ENCODE data around the gene TSPAN15.

TSPAN15 gene

DNA sequence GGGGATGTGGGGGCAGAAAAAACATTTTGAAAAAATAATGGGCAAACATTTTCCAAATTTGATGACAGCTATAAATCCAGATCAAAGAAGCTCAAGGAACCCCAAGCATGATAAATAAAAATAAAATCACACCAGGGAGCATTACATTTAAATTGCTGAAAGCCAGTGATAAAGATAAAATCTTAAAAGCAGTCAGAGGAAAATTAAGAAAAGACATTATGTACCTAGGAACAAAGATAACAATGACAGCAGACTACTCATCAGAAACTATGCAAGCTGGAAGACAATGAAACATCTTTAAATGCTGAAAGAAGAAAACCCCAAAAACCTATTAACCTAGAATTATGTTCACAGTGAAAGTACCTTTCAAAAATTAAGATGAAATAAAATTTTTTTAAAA is 98.7 kb downstream of the TSPAN15 start:
- no peak overlapping the region for H3K4me3 ChIP-seq (ENCODE audit: low read depth in 1 of 2, low read length in 2 of 2)
- no peaks in the 10 kb centered on the region for H3K4me1 ChIP-seq (ENCODE audit: control insufficient read depth in 1 of 2, insufficient read depth in 2 of 2, low read length in 2 of 2)
- no peaks in the 10 kb centered on the region for H3K36me3 ChIP-seq (ENCODE audit: control insufficient read depth in 1 of 2, insufficient read depth in 2 of 2, low read length in 2 of 2)
- H3K27ac ChIP-seq (ENCODE audit: low read length) = no peak overlapping the region
- no peaks in the 10 kb centered on the region for H3K27me3 ChIP-seq (ENCODE audit: low read depth, low read length)
- peaks cover 13 to 27% of the 10 kb centered on the region in 2 donors for H3K9me3 ChIP-seq (ENCODE audit: control insufficient read depth in 1 of 2, low read length in 2 of 2)

DNA sequence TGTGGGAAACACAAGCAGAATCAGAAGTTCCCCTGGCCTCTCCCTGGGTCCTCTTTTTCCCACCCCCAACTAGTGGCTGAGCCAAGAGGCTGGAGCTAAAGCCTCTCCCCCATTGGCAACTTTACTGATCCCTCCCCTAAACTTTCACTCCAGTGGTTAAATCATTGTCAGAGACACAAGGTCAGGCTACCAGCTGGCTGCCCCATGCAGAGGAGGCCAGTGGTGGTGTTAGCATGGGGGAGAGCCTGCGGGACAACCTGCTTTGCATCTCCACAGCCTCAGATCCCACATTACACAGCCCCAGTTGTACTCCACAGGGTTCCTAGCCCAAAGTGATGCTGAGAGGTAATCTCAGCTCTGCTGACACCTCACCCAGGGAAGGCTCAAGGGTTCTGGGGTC is 101.0 kb downstream of the TSPAN15 start:
- no peaks in the 10 kb centered on the region for H3K36me3 ChIP-seq (ENCODE audit: control insufficient read depth in 1 of 2, insufficient read depth in 2 of 2, low read length in 2 of 2)
- no peak overlapping the region for H3K27ac ChIP-seq (ENCODE audit: low read length)
- H3K9me3 ChIP-seq (ENCODE audit: control insufficient read depth in 1 of 2, low read length in 2 of 2) = peaks cover 13 to 27% of the 10 kb centered on the region in 2 donors
- H3K4me1 ChIP-seq (ENCODE audit: control insufficient read depth in 1 of 2, insufficient read depth in 2 of 2, low read length in 2 of 2) = no peaks in the 10 kb centered on the region
- no peaks in the 10 kb centered on the region for H3K27me3 ChIP-seq (ENCODE audit: low read depth, low read length)
- H3K4me3 ChIP-seq (ENCODE audit: low read depth in 1 of 2, low read length in 2 of 2) = no peak overlapping the region

DNA sequence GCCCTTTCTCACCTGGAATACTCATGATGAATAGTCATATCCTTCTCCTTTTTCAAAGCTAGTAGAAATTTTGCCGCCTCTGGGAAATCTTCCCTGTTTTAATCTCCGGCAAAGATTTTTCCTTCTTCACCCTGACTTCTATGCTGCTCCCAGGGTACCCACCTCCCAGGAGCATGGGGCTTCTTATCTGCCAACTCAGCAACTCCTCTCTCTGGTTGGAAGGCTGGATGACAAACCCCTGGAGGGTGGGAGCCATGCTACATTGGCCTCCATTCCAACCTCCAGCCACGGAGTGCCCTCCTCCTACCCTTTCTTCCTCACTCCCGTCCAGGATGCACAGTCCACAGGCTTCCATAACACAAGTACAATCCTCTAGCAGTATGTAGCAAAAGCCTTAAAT is 102.1 kb downstream of the TSPAN15 start:
- H3K27me3 ChIP-seq (ENCODE audit: low read depth, low read length) = no peaks in the 10 kb centered on the region
- no peaks in the 10 kb centered on the region for H3K4me1 ChIP-seq (ENCODE audit: control insufficient read depth in 1 of 2, insufficient read depth in 2 of 2, low read length in 2 of 2)
- H3K9me3 ChIP-seq (ENCODE audit: control insufficient read depth in 1 of 2, low read length in 2 of 2) = peaks cover 13 to 25% of the 10 kb centered on the region in 2 donors
- no peaks in the 10 kb centered on the region for H3K36me3 ChIP-seq (ENCODE audit: control insufficient read depth in 1 of 2, insufficient read depth in 2 of 2, low read length in 2 of 2)
- H3K4me3 ChIP-seq (ENCODE audit: low read depth in 1 of 2, low read length in 2 of 2) = no peak overlapping the region
- H3K27ac ChIP-seq (ENCODE audit: low read length) = no peak overlapping the region

DNA sequence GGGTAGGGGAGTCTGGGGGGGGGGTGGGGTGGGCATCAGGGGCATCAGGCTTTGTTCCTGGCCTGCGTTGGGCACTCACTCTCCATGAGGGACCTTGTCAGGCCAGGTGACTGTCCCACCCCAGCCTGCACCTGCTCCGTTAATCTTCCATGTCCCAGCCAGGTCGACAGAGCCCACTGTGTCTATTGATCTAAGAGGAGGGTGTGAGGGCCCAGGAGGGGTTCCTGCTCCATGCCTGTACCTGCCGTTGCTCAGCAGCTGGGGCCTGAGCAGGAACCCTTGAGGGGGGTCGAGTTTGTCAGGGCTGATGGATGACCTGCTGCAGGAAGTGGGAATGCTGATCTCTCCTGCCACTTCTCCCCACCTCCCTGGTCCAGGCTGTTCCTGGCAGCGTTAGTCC is 103.3 kb downstream of the TSPAN15 start:
- peaks cover 8 to 18% of the 10 kb centered on the region in 2 donors for H3K9me3 ChIP-seq (ENCODE audit: control insufficient read depth in 1 of 2, low read length in 2 of 2)
- no peaks in the 10 kb centered on the region for H3K4me1 ChIP-seq (ENCODE audit: control insufficient read depth in 1 of 2, insufficient read depth in 2 of 2, low read length in 2 of 2)
- H3K27me3 ChIP-seq (ENCODE audit: low read depth, low read length) = no peaks in the 10 kb centered on the region
- no peak overlapping the region for H3K4me3 ChIP-seq (ENCODE audit: low read depth in 1 of 2, low read length in 2 of 2)
- no peak overlapping the region for H3K27ac ChIP-seq (ENCODE audit: low read length)
- H3K36me3 ChIP-seq (ENCODE audit: control insufficient read depth in 1 of 2, insufficient read depth in 2 of 2, low read length in 2 of 2) = no peaks in the 10 kb centered on the region
